Measurements from ENCODE around the gene FGD3.

DNA sequence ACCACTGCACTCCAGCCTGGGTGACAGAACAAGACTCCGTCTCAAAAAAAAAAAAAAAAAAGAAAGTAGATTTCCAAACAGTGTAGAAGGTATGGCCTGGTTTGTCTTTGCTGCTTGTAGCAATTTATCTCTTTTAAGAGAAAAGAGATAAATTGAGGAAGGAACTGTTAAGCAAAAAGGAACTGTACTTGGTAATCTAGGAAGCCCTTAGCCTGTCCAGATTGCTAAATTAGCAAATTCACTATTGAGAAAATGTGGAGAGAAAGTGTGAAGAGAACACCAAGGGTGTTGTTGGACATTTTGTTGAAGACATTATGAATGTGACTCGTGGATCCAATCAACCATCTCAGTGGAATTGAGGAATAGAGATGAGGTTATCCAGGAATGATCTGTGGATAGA lies 98.2 kb downstream of the FGD3 start:
- TF ChIP-seq, protein P1, sequence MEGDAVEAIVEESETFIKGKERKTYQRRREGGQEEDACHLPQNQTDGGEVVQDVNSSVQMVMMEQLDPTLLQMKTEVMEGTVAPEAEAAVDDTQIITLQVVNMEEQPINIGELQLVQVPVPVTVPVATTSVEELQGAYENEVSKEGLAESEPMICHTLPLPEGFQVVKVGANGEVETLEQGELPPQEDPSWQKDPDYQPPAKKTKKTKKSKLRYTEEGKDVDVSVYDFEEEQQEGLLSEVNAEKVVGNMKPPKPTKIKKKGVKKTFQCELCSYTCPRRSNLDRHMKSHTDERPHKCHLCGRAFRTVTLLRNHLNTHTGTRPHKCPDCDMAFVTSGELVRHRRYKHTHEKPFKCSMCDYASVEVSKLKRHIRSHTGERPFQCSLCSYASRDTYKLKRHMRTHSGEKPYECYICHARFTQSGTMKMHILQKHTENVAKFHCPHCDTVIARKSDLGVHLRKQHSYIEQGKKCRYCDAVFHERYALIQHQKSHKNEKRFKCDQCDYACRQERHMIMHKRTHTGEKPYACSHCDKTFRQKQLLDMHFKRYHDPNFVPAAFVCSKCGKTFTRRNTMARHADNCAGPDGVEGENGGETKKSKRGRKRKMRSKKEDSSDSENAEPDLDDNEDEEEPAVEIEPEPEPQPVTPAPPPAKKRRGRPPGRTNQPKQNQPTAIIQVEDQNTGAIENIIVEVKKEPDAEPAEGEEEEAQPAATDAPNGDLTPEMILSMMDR (IDR thresholded peaks at IDR 0.05), result no peak
- no peak for TF ChIP-seq EZH2 (IDR thresholded peaks at IDR 0.05; ENCODE audit: borderline replicate concordance, insufficient read depth, low read depth, low read length, poor library complexity, severe bottlenecking)

Measured in B cell (primary cell).